HUES64 (cell line): ENCODE results near the gene CDH12.

ENCODE experiments used
- H3K27ac ChIP-seq: 2 replicates; pipeline ENCODE4 v1.7.0; 2013; ENCODE audit warnings: low read depth, low read length, inconsistent platforms
- H3K27me3 ChIP-seq: 2 replicates; pipeline ENCODE4 v1.6.1; 2013; ENCODE audit warnings: mild to moderate bottlenecking, low read length; ENCODE audit not compliant: insufficient read depth
- H3K36me3 ChIP-seq: 2 replicates; pipeline ENCODE4 v1.6.1; 2013; ENCODE audit warnings: mild to moderate bottlenecking, low read length; ENCODE audit not compliant: insufficient read depth
- H3K4me1 ChIP-seq: 2 replicates; pipeline ENCODE4 v1.6.1; 2013; ENCODE audit warnings: mild to moderate bottlenecking, low read length, moderate library complexity; ENCODE audit not compliant: insufficient read depth
- H3K4me3 ChIP-seq: 2 replicates; pipeline ENCODE4 v1.5.1; 2013; ENCODE audit warnings: mild to moderate bottlenecking, low read length, moderate library complexity
- H3K9ac ChIP-seq: 2 replicates; pipeline ENCODE4 v1.6.1; 2013; ENCODE audit warnings: mild to moderate bottlenecking, low read depth, low read length
- H3K9me3 ChIP-seq: 2 replicates; pipeline ENCODE4 v1.6.1; 2013; ENCODE audit warnings: low read depth, low read length; ENCODE audit not compliant: insufficient read depth
- WGBS: fragments of 150-250, 120-280 bp; methylation state at CpG from one replicate; pipeline ENCODE4 v1.1.7; 2013; ENCODE audit warnings: missing lambda C conversion rate; 5-methylcytosine and 5-hydroxymethylcytosine counted together

CDH12 gene

DNA sequence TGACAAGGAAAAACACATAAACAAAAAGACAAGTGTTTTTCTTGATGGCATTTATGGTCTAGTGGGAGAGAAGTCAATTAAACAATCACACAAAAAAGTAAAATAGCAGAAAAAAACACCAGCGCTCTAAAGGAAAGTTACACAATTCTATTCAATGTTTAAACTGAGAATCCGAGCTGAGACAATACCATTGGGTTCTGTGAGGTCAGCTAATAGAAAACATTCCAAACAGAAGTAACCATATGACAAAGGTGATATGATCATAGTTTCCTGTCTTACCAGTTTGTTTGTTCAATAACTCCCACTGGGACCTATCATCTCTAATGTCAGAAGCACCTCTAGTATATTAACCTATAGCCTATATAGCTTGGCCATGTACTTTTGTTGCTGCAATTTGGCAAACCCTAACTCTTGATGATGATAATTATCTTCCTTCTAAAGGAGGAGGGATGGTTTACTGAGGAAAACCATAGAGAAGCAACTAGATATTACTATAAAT lies 1030.0 kb downstream of the CDH12 start:
- H3K4me3 ChIP-seq: no peak overlapping the region
- H3K27ac ChIP-seq: no peak overlapping the region
- H3K4me1 ChIP-seq: no peaks in the 10 kb centered on the region; the same call in 1 of the 2 replicates
- 92% methylated on average over 2 of the region's 2 CpGs for WGBS
- H3K27me3 ChIP-seq: no peaks in the 10 kb centered on the region
- no peak overlapping the region for H3K9ac ChIP-seq
- H3K36me3 ChIP-seq: no peaks in the 10 kb centered on the region
- no peaks in the 10 kb centered on the region for H3K9me3 ChIP-seq

DNA sequence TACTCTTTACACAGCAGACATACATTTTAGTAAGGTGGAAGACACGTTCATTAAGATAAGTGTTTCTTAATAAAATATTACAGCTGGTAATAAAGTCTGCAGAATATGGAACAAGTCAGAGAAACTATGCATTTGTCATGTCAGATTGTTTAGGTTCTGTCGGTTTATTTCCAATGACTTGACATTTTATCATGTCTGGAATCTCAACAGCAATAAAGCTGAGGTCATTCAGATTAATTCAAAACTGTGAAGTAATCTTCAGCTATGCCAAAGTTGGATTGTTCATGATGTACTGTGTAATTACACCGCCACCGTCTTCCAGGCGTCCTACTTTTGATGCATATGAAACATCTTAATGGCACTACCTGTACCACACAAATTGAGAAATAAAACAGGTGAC lies 1032.6 kb downstream of the CDH12 start:
- Histone ChIP-seq H3K36me3 (no peaks in the 10 kb centered on the region), H3K4me3 (no peak overlapping the region), H3K27me3 (no peaks in the 10 kb centered on the region), H3K9me3 (no peaks in the 10 kb centered on the region), H3K27ac (no peak overlapping the region), H3K4me1 (no peaks in the 10 kb centered on the region; the same call in 1 of the 2 replicates), H3K9ac (no peak overlapping the region)
- WGBS: 88% methylated on average over 5 of the region's 5 CpGs

DNA sequence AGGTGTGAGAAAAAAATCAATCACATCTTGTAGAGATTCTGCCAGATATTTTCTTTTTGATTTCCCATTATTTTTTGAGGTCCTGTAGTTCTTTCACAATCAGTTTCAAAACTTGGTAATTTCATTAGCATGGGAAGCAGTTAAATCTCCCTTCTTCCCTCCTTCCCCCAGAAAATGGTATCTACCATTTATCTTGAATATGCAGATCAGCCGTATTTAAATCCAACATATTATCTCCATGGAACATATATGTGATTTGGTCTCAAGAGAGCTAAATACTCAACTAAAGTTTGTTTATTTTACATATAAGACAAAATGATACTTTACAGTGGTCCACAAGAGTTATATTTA lies 1034.8 kb downstream of the CDH12 start:
- WGBS: no CpG with 5 or more reads among the region's 1 CpG
- H3K9me3 ChIP-seq: no peaks in the 10 kb centered on the region
- no peaks in the 10 kb centered on the region for H3K36me3 ChIP-seq
- no peaks in the 10 kb centered on the region; the same call in 1 of the 2 replicates for H3K4me1 ChIP-seq
- H3K27me3 ChIP-seq: no peaks in the 10 kb centered on the region
- no peak overlapping the region for H3K27ac ChIP-seq
- no peak overlapping the region for H3K9ac ChIP-seq
- no peak overlapping the region for H3K4me3 ChIP-seq

DNA sequence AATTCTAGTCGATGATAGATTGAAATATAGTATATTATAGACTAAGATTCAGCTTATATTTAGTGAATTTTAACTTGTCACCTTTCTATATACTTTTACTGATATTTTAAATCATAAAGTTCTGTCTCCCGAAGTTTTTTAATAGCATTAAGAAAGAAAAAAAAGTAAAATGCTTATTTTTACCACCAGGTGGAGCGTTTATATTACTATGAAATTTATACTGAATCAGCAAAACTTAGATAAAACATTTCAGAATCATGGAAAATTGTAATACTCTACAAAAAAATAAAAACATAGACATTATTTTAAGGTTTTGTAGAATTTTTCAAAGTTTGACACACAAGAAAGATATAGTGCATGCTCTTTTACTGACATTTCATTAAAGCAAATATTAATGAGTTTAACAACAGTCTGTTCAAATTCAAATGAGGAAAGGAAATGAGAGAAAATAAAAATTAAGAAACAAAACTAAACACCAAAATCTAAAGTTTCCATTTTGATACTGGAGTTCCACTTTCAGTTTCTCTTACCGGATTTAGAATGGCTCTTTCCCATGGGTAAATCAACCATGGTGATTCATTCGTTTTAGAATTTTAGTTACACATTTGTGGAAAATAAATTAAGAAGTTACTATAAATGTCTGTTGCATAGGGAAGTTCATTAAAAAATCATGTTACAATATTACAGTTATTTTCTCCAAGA lies 1035.3 kb downstream of the CDH12 start:
- Histone ChIP-seq H3K27ac (no peak overlapping the region), H3K27me3 (no peaks in the 10 kb centered on the region), H3K4me1 (no peaks in the 10 kb centered on the region; the same call in 1 of the 2 replicates), H3K4me3 (no peak overlapping the region), H3K9ac (no peak overlapping the region), H3K9me3 (no peaks in the 10 kb centered on the region), H3K36me3 (no peaks in the 10 kb centered on the region)
- WGBS: 84% methylated on average over 2 of the region's 5 CpGs

DNA sequence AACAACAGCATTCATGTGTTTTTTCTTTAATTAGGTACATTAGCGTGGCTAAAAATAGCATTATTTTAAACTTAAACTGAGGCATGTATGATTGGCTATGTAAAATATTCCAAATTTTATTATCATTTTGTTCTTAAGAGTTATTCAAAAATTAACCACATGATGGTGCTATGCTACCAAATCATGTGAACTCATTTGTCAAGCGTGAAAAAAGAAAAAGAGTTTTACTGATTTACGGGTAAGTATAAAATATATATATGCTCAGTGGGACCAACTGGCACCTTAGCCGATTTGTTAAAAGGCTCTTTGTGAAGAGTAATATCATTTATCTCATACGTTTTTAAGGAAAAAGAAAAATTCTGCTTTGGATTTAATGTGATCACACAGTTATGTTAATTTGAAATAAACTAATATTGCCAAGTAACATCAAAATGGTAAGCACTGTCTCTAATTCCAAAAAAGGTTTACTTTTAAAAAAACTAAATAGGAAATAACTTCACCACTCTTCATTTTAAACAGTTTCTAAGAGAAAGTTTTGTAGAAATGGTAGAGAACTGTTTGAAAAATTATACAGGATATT lies 1042.3 kb downstream of the CDH12 start:
- H3K4me1 ChIP-seq: no peaks in the 10 kb centered on the region
- H3K27ac ChIP-seq: no peak overlapping the region
- H3K4me3 ChIP-seq: no peak overlapping the region
- H3K9ac ChIP-seq: no peak overlapping the region
- H3K9me3 ChIP-seq: no peaks in the 10 kb centered on the region
- WGBS: 75% methylated on average over 3 of the region's 5 CpGs
- no peaks in the 10 kb centered on the region for H3K27me3 ChIP-seq
- no peaks in the 10 kb centered on the region for H3K36me3 ChIP-seq

DNA sequence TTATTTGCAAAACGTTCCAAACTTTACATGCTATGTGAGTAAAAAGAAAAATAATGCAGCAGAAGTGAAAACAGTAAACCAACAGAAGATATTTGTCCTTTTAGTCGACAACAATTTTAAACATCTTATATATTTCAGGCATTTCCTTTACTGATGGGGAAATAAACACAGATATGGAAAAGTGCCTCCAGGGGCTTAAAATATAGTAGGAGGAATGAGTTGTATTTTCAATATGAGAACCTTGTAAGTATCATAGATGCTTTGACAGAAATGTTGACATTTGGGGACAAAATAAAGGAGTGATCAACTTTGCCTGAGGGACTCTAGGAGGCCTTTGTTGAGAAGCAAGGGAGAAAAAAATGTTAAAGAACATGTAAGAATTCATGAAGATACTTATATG lies 1043.5 kb downstream of the CDH12 start:
- Histone ChIP-seq H3K9me3 (no peaks in the 10 kb centered on the region), H3K9ac (no peak overlapping the region), H3K27ac (no peak overlapping the region), H3K27me3 (no peaks in the 10 kb centered on the region), H3K4me1 (no peaks in the 10 kb centered on the region), H3K36me3 (no peaks in the 10 kb centered on the region), H3K4me3 (no peak overlapping the region)
- no CpG with 5 or more reads among the region's 2 CpGs for WGBS

DNA sequence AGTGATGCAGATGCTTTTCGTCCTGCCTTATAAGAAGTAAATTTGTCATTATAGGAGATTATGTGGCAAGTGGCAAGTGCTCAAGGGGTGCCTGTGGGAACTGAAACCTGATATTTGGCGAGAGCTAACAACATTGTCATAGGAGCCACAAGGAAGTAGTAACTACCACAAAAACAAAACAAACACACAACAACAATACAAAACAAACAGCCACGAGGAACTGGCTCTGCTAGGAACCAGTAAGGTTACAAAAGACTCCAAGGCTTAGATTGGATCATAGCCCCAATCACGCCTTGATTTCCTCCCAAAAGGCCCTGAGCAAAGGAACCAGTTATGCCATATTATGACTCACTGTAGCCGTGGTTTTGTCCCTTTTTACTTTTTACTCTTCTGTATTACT lies 1045.2 kb downstream of the CDH12 start:
- no peak overlapping the region for H3K4me3 ChIP-seq
- no peaks in the 10 kb centered on the region for H3K9me3 ChIP-seq
- no peak overlapping the region for H3K27ac ChIP-seq
- no peaks in the 10 kb centered on the region for H3K4me1 ChIP-seq
- WGBS: 77% methylated on average over 5 of the region's 5 CpGs
- no peak overlapping the region for H3K9ac ChIP-seq
- H3K27me3 ChIP-seq: no peaks in the 10 kb centered on the region
- H3K36me3 ChIP-seq: no peaks in the 10 kb centered on the region

DNA sequence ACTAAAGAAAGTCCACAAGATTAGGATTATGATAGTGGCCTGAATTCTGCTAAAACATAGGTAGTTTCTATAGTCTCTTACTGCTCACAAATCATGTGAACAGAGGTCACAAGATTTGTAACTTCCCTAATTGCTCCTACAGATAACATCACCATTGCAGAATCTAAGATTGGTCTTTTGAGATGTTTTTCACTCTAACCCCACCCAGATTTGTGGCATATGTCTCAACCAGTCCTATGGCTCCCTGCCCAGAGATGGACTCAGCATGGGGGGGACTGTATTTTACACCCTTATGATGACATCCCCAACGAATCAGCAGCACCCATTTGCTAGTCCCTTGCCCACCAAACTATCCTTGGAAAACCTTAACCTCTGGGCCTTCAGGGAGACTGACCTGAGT lies 1046.2 kb downstream of the CDH12 start:
- no peak overlapping the region for H3K27ac ChIP-seq
- H3K4me1 ChIP-seq: no peaks in the 10 kb centered on the region
- no peaks in the 10 kb centered on the region for H3K27me3 ChIP-seq
- H3K4me3 ChIP-seq: no peak overlapping the region
- 0% methylated on average over 1 of the region's 1 CpG for WGBS
- H3K9me3 ChIP-seq: no peaks in the 10 kb centered on the region
- H3K36me3 ChIP-seq: no peaks in the 10 kb centered on the region
- H3K9ac ChIP-seq: no peak overlapping the region

DNA sequence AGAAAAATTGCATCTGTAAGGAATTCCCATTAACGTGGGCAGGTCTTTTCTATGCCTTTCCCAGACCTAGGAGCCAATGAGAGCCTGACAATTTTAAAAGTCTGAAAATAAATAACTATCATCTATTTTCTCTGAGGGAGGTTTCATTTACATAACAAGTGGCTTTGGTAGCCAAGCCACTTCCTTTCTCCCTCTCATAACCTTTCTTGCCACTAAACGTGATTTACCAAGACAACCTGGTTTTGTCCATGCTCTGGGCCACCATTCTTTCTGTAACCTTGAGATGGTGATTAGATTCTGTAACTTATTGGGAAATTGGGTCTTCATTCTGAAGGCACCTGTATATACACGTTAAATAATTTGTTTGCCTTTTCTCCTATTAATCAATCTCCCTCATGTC lies 1046.9 kb downstream of the CDH12 start:
- H3K4me3 ChIP-seq: no peak overlapping the region
- H3K27ac ChIP-seq: no peak overlapping the region
- no peaks in the 10 kb centered on the region for H3K4me1 ChIP-seq
- H3K9ac ChIP-seq: no peak overlapping the region
- H3K9me3 ChIP-seq: no peaks in the 10 kb centered on the region
- H3K27me3 ChIP-seq: no peaks in the 10 kb centered on the region
- no peaks in the 10 kb centered on the region for H3K36me3 ChIP-seq
- 90% methylated on average over 3 of the region's 3 CpGs for WGBS

DNA sequence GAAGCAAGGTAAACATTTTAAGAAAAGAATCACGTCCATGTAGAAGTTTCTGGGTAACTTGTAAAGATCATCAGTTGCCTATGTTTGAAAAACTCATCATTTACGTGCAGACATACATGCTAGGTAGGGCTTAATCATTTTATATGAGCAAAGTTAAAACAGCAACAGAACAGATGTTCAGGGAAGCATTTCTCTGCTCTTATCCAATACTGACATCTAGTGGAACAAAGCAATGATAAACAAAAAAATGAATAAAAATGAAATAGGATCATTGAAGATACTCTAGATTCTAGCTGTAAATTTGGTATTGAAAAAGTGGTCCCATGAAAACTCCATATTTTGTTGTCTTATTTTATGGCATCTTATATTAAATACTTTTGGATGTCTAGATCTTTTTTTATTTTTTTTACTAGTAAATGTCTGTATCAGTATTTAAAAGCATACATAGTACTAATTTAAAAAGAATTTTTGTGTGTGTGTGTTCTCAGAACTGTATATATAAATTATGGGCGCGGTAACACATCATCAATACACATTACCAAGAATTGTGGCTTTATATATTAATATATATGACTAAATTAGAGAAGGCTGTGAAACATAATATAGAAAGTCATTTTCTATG lies 1050.2 kb downstream of the CDH12 start:
- H3K9me3 ChIP-seq: no peaks in the 10 kb centered on the region
- no peak overlapping the region for H3K4me3 ChIP-seq
- no peaks in the 10 kb centered on the region for H3K27me3 ChIP-seq
- no peaks in the 10 kb centered on the region for H3K4me1 ChIP-seq
- H3K9ac ChIP-seq: no peak overlapping the region
- no peaks in the 10 kb centered on the region for H3K36me3 ChIP-seq
- WGBS: 45% methylated on average over 2 of the region's 4 CpGs
- H3K27ac ChIP-seq: no peak overlapping the region

DNA sequence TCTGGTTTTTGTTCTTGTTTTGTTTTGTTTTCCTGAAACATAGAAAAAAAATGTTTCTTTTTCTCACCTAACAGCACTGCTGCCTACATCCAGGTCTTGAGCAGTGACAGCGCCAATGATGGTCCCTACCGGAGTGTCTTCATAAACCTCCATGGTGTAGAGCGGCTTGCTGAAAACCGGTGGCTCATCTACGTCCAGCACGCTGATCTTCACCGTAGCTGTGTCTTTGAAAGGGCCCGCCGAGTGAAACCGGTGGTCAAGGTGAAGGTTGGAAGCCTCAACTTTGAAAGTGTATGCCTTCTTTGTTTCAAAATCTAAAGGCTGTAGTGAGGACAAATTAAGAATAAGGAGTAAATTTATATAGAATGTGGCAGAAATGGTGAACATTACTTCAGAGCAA lies 1051.0 kb downstream of the CDH12 start:
- 95% methylated on average over 10 of the region's 10 CpGs for WGBS
- no peaks in the 10 kb centered on the region for H3K36me3 ChIP-seq

More for the DNA sequence above, 1051.0 kb downstream of the CDH12 start:
- no peaks in the 10 kb centered on the region for H3K4me1 ChIP-seq
- no peak overlapping the region for H3K9ac ChIP-seq
- H3K4me3 ChIP-seq: no peak overlapping the region
- H3K9me3 ChIP-seq: no peaks in the 10 kb centered on the region
- no peak overlapping the region for H3K27ac ChIP-seq
- H3K27me3 ChIP-seq: no peaks in the 10 kb centered on the region
